GM21717 (cell line): ENCODE results near the gene BDKRB2.

ENCODE experiments used
- ATAC-seq: cut with Tn5 transposase; IDR thresholded peaks from one replicate; pipeline ENCODE4 v1.9.1; 2021; ENCODE audit warnings: mild to moderate bottlenecking, moderate library complexity; ENCODE audit not compliant: unreplicated experiment

The BDKRB2 gene

GRCh38 chr14:96267916-96268315 lies 63.3 kb downstream of the BDKRB2 start:
- no peak for ATAC-seq

DNA sequence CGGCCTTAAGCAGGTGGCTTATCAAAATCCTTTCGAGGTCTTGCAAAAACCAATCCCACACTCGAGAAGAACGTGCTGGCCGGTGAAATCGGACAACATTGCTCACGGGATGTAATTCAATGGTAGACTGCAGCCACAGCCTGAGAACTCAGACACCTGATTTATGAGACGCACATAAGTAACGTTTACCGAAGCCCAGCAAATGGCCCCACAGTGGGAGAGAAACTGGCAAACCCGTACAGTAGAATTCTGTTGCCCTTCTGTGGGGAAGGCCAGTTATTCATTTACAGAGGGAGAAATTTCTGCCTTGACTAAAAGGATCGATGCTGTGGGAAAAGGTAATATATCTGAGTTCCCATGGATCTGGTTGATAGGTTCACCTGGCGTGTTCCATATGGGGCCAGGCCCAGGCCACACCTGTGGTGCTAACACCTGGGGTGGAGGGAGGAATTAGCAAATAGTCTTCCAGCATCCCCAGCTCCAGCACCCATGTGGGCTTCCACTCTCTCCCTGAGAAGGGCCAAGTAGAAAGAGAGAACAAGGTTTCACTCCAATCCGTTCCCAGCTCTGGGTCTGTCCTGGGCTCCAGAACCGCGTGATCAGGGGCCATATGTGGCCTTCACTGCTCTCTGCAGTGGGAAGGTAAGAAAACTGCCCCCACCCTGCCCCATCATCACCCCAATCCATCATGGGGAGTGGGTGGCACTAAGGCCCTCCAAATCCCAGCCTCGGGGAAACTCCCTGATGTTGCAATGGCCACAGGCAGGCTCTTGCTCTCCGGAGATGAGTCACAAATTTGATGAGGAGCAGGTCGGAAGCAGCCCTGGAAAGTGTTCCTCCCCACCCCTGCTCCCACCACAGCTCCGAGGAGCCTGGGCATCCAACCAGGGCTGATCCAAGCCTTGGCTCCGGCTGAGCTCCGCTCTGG lies 64.1 kb downstream of the BDKRB2 start:
- no peak for ATAC-seq

DNA sequence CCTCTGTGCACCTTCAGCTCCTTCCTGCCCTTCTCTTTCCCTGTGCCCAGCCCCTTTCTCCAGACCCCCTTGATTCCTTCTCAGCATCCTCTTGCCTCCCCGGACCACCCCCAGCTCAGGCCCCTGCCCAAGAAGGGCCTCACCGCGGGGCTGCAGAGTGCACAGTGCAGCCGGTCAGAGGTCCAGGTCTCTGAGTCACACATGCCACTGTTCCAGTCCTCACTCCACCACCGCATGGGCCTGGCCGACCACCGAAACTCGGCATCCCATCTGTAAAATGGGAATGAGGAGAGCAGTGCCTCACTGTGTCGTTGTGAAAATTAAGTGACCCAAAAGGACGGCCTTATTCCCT lies 64.7 kb downstream of the BDKRB2 start:
- no peak for ATAC-seq

DNA sequence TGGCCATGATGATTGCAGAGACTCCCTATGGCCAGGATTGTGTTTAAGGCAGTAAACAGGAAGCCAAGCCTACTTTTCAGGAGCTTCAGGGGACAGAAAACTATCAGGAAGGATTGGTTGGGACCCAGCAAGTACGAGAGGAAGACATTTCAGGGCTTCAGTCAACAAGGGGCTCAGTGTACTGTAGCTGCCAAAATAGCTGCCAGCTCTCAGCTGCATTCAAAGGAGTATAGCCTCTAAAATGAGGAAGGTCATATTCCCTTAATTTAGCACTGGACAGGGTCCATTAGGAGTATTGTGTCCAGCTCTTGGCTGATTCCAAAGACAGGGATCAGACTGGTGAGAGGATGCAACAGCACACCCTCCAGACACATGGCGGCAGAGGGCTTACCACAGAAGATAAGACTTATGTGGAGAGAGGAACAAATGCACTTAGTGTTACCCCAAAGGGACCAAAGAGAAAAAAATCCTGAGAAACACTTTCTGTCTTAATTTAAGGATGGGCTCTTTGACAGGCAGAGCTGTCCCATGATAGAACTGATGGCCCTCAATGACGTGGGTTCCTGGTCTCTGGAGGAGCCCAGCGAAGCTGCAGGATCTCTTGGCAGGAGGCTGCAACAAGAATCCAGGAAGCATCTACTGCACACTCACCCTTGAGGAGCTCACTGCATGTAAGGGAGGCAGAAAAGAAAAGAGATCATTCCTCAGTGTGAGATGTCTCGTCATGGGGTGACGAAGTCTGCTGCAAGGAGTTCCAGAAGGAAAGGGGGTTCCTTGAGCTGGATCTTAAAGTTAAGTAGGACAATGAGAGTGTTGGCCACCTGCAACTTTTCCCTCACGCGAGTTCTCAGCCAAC lies 66.2 kb downstream of the BDKRB2 start:
- no peak for ATAC-seq

- no peak for ATAC-seq
Observed at GRCh38 chr14:96271421-96271762, 66.8 kb downstream of the BDKRB2 start.

- no peak for ATAC-seq
Observed at GRCh38 chr14:96272777-96273473, 68.3 kb downstream of the BDKRB2 start.

DNA sequence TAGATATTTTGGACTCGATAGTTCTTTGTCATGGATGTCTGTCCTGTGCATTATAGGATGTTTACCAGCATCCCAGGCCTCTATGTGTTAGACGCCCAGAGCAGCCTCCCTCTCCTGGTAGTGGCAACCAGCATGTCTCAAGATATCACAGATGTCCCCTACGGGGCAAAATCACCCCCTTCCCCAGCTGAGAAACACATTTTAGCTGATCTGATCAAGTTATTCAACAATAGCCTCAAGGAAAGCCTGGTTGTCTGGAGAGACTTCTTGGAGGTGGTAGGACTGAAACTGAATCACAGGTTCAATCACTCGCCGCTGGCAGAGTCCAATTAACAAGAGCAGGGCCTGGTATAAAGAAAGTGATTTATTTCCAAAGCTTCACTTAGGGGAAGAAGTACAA lies 69.0 kb downstream of the BDKRB2 start:
- no peak for ATAC-seq

GRCh38 chr14:96274122-96274521 lies 69.5 kb downstream of the BDKRB2 start:
- no peak for ATAC-seq

GRCh38 chr14:96274543-96274942 lies 69.9 kb downstream of the BDKRB2 start:
- ATAC-seq: no peak

DNA sequence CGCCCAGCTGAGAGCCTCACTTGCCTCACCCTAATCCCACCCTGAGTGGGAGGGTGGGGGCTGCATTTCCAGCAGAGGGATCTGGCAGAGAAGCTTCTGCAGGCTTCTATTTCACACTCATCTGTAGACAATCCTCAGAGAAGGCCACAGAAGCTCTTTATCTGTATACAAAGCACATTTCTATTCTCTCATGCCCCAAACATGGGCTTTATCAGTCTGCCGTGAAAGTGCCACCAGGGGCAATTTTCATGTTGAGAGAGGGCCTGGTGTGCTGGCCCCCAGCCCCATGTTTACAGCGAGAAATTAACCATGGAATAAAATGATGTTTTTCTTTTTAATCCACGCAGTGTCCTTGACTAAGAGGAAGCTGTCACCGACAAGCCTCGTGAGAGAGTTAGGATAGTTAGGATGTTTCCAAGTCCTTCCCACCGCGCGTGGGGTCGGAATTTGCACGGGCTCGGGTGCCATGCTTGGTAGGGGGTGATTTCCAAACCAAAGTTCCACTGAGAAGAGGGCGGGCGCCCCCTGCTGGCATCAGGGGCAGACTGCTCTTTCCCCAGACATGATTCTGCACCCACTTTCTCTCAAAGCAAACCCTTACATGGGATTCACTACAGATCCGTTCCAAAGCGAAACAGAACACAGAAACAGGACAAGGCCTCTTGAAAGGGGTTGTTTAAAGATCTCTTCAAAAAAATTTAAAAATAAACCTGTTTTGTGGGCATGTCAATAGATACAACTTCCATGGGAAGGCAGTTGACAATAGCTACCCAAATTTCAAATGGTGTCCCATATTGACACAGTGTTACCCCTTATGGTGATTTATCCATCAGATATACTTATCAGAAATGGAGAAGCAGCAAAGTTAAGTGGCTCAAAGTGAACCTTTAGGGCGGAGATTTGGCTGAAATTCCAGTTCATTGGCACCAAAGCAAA lies 70.8 kb downstream of the BDKRB2 start:
- ATAC-seq: no peak

GRCh38 chr14:96277890-96278289 lies 73.3 kb downstream of the BDKRB2 start:
- ATAC-seq: no peak

- no peak for ATAC-seq
Observed at GRCh38 chr14:96279564-96279963, 74.9 kb downstream of the BDKRB2 start.

DNA sequence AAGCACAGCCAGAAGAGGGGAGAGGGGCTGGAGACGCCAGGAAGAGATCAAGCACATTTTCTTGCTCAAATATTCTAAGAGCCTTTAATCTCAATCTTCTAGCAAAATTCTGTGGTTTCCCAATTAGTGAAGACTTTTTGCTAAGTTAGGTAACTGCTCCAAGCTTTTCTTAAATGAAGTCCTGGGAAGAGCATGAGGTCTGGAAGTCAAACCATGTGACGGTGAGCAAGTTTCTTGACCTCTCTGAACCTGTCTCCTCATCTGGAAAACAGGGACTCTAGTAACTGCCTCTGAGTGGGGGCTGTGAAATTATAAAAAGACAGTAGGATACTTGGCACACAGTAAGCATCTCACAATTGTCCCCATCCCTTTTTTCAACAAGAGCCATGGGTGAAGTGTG lies 75.5 kb downstream of the BDKRB2 start:
- ATAC-seq: no peak

DNA sequence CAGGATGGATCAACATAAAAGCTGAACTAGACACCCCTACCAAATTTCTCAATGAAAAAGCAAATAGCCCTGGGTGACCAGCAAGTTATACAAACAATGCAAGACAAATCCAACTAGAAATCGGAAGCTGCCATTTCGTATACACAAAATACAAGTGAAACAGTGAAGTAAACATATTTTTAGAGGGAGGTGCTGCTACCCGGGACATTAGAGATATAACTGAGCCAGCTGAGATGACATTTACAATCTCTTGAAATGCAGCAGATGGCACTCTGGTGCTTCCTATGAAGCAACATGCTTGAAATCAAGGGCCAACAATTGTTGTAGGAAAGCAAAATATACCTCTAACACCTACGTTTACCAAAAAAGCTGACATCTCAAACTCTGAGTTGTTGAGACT lies 76.8 kb downstream of the BDKRB2 start:
- no peak for ATAC-seq

- ATAC-seq: no peak
Observed at GRCh38 chr14:96284008-96284407, 79.4 kb downstream of the BDKRB2 start.

DNA sequence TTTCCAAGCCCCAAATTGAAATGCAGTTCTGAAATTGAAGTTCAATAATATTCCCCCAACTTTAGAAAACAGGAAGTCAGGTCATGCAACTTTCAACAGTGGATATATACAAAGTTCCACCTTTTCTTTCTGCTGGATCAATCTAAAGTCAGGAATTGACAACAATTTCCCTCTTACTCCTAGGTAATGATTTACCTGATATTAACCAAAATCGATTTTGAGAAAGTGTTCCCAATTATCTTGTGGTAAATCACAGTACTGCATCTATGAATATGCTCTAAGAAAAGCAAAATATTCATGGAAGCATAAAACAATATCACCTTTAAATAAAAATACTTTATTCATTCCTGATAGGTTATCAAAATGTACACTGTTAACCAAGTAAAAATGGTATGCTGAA lies 79.8 kb downstream of the BDKRB2 start:
- ATAC-seq: no peak

DNA sequence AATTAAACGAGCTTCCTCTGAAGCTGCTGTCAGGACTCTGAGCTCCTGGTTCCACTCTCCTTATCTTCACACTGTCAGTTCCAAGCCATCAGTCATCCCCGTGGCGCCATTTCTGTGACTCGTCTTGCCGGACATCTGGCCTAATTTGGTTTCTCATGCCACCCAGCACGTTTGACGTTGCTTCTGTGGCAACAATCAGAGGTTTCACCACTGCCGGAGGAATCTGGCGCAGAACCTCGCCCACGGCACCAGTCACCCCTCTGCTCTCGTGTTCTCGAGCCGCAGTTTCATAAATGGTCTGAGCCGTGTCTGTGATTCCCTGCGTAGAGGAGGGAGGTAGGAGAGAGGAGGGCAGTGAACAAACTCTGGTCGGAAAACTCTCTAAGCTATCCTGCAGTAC lies 81.0 kb downstream of the BDKRB2 start:
- no peak for ATAC-seq

- no peak for ATAC-seq
Observed at GRCh38 chr14:96286251-96286650, 81.6 kb downstream of the BDKRB2 start.

GRCh38 chr14:96287856-96288255 lies 83.2 kb downstream of the BDKRB2 start:
- ATAC-seq: no peak
